ENCODE results near the gene SYPL2.

GRCh38 chr1:109447524-109447923 is 18.8 kb upstream of the SYPL2 start:
- TF ChIP-seq POLR2A (IDR thresholded peaks at IDR 0.05; ENCODE audit: low read length): no peak
- TF ChIP-seq GATA1 (IDR thresholded peaks at IDR 0.05; ENCODE audit: low read depth, low read length): no peak
